ENCODE data around the gene SPSB1.

DNA sequence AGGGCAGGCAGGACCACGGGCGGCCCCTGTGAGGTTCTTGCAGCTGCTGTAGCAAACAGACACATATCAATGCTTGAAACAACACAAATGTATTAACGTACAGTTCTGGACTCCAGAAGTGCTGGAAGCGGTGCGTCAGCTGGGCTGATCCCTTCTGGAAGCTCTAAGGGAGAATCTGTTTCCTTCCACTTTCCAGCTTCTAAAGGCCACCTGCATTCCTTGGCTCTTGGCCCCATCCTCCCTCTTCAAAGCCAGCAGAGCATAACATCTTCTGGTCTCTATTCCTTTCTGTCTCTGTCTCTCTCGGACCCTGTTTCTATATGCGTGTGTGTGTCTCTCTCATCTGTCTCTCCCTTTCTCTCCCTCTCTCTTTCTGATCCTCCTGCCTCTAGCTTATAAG, 102.3 kb downstream of the SPSB1 start:
- TF ChIP-seq, protein P1, sequence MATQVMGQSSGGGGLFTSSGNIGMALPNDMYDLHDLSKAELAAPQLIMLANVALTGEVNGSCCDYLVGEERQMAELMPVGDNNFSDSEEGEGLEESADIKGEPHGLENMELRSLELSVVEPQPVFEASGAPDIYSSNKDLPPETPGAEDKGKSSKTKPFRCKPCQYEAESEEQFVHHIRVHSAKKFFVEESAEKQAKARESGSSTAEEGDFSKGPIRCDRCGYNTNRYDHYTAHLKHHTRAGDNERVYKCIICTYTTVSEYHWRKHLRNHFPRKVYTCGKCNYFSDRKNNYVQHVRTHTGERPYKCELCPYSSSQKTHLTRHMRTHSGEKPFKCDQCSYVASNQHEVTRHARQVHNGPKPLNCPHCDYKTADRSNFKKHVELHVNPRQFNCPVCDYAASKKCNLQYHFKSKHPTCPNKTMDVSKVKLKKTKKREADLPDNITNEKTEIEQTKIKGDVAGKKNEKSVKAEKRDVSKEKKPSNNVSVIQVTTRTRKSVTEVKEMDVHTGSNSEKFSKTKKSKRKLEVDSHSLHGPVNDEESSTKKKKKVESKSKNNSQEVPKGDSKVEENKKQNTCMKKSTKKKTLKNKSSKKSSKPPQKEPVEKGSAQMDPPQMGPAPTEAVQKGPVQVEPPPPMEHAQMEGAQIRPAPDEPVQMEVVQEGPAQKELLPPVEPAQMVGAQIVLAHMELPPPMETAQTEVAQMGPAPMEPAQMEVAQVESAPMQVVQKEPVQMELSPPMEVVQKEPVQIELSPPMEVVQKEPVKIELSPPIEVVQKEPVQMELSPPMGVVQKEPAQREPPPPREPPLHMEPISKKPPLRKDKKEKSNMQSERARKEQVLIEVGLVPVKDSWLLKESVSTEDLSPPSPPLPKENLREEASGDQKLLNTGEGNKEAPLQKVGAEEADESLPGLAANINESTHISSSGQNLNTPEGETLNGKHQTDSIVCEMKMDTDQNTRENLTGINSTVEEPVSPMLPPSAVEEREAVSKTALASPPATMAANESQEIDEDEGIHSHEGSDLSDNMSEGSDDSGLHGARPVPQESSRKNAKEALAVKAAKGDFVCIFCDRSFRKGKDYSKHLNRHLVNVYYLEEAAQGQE (IDR thresholded peaks at IDR 0.05; ENCODE audit: borderline replicate concordance): no peak
- TF ChIP-seq EP300 (conservative IDR thresholded peaks at IDR 0.05; ENCODE audit: poor library complexity, severe bottlenecking) (no peak), TAF1 (IDR thresholded peaks at IDR 0.05; ENCODE audit: low read depth) (no peak), POLR2AphosphoS5 (IDR thresholded peaks at IDR 0.05) (no peak)
- TF ChIP-seq, protein P2, sequence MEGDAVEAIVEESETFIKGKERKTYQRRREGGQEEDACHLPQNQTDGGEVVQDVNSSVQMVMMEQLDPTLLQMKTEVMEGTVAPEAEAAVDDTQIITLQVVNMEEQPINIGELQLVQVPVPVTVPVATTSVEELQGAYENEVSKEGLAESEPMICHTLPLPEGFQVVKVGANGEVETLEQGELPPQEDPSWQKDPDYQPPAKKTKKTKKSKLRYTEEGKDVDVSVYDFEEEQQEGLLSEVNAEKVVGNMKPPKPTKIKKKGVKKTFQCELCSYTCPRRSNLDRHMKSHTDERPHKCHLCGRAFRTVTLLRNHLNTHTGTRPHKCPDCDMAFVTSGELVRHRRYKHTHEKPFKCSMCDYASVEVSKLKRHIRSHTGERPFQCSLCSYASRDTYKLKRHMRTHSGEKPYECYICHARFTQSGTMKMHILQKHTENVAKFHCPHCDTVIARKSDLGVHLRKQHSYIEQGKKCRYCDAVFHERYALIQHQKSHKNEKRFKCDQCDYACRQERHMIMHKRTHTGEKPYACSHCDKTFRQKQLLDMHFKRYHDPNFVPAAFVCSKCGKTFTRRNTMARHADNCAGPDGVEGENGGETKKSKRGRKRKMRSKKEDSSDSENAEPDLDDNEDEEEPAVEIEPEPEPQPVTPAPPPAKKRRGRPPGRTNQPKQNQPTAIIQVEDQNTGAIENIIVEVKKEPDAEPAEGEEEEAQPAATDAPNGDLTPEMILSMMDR (IDR thresholded peaks at IDR 0.05; ENCODE audit: poor library complexity, severe bottlenecking): no peak

All from neural cell (in vitro differentiated cells).